PFSK-1 (cell line): ENCODE measurements around the gene DNAJB14.

Experiments used
- FOXP2 ChIP-seq: optimal IDR thresholded peaks from 2 replicates; pipeline ENCODE3; 2011; ENCODE audit warnings: borderline replicate concordance, control low read depth, inconsistent platforms; ENCODE audit not compliant: insufficient read depth; ENCODE audit errors: extremely low read length, extremely low read depth
- POLR2AphosphoS5 ChIP-seq: IDR thresholded peaks from 2 replicates; pipeline ENCODE4 v1.6.1; 2012; ENCODE audit warnings: low read depth, mild to moderate bottlenecking, control low read depth, low read length, moderate library complexity
- SIN3A ChIP-seq: IDR thresholded peaks from 2 replicates; pipeline ENCODE4 v1.6.1; 2012; ENCODE audit warnings: mild to moderate bottlenecking, low read length, moderate library complexity, borderline replicate concordance; ENCODE audit not compliant: insufficient read depth
- TAF1 ChIP-seq: IDR thresholded peaks from 2 replicates; pipeline ENCODE4 v1.6.1; 2012; ENCODE audit warnings: low read length, control low read depth, borderline replicate concordance; ENCODE audit not compliant: insufficient read depth
- TF ChIP-seq, protein P1 (sequence below), 2 experiments: IDR thresholded peaks; 2 replicates each; pipeline versions ENCODE4 v1.6.1 to v1.8.0; 2011 to 2012; ENCODE audit warnings: low read depth in 2 of 2, low read length in 2 of 2, control low read depth in 1 of 2, inconsistent platforms in 1 of 2, mild to moderate bottlenecking in 1 of 2, moderate library complexity in 1 of 2; ENCODE audit not compliant: insufficient read depth in 1 of 2

DNA sequence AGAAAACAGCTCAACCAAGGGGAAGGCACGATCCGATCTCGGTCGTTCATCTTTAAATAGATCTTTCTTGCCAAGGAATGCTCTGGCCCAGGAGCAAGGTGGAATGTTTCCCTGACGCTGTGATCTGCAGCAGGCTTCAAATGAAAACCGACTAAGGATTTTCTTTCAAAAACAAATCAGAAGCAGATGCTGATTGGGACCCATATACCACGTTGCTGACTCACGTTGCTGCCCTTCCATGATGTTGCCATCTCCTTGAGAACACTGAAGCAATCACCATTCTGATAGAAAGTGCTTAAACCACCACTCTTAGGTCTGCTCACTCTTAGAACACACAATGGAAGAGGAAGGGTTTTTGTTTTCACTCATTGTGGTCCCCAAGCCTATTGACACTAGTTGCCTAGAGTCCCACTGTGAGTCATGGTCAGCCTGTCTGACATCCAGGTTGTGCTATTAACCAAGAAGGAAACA, 78.3 kb downstream of the DNAJB14 start:
- TF ChIP-seq TAF1 (no peak), FOXP2 (no peak), POLR2AphosphoS5 (no peak), SIN3A (no peak)
- TF ChIP-seq, protein P1, sequence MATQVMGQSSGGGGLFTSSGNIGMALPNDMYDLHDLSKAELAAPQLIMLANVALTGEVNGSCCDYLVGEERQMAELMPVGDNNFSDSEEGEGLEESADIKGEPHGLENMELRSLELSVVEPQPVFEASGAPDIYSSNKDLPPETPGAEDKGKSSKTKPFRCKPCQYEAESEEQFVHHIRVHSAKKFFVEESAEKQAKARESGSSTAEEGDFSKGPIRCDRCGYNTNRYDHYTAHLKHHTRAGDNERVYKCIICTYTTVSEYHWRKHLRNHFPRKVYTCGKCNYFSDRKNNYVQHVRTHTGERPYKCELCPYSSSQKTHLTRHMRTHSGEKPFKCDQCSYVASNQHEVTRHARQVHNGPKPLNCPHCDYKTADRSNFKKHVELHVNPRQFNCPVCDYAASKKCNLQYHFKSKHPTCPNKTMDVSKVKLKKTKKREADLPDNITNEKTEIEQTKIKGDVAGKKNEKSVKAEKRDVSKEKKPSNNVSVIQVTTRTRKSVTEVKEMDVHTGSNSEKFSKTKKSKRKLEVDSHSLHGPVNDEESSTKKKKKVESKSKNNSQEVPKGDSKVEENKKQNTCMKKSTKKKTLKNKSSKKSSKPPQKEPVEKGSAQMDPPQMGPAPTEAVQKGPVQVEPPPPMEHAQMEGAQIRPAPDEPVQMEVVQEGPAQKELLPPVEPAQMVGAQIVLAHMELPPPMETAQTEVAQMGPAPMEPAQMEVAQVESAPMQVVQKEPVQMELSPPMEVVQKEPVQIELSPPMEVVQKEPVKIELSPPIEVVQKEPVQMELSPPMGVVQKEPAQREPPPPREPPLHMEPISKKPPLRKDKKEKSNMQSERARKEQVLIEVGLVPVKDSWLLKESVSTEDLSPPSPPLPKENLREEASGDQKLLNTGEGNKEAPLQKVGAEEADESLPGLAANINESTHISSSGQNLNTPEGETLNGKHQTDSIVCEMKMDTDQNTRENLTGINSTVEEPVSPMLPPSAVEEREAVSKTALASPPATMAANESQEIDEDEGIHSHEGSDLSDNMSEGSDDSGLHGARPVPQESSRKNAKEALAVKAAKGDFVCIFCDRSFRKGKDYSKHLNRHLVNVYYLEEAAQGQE (IDR thresholded peaks at IDR 0.05; ENCODE audit: insufficient read depth in 1 of 2, low read depth in 2 of 2, low read length in 2 of 2): no peak
